GM12873 (cell line): ENCODE measurements around the gene ITCH.

ENCODE experiments used
- CTCF ChIP-seq: IDR thresholded peaks from 2 replicates; pipeline ENCODE4 v1.5.1; 2012; ENCODE audit warnings: low read depth, mild to moderate bottlenecking, moderate library complexity, low read length, control low read depth; ENCODE audit not compliant: insufficient read depth; ENCODE audit errors: missing control alignments

Gene ITCH

DNA sequence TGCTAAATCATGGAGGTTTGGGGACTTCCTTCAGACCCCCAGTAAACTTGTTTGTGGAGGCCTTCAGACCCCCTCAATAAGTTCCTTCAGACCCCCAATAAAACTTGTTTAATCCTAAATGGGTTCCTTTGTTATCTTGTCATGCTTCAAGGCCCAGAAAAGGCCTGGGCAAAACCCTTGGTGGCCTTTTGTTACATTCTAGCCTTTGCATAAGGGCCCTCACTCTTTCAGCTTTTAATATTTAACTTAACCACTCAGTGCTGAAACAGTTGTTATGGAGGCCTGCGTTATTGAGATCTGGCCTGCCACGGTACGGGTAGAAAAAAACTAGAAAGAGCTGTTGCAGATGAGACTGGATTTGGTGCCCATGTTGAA, 148.8 kb downstream of the ITCH start:
- no peak for TF ChIP-seq CTCF

DNA sequence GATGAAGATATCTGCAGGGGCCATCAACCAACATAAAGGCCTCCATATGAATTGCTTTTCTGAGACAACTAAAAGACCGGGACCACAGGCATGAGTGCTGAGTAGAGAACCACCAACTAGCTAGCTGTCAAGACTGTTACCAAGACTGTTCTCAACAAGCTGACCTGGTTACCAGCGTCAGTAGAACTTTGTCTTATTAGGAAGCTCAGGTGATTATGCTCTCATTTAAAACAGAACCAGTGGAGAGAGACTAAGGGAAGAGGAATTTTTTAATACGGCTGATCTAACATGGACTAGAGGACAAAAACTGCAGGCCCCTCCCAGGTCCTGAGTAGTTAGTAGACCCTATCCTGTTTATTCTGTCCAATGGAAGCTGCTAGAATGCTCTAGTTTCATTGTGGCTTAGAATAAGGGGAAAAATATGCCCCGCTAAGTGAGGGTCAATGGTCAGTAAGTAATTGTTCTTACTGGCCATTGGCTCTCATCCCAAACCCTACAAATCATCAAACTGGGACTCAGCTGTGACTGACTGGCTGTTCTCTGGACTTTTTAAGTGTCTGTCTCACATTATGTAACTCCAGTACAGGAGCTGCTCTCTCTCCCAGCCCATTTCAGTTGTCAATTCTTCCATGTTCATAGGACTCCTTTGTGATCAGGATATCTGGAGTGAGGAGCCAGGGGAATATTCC, 149.3 kb downstream of the ITCH start:
- no peak for TF ChIP-seq CTCF

DNA sequence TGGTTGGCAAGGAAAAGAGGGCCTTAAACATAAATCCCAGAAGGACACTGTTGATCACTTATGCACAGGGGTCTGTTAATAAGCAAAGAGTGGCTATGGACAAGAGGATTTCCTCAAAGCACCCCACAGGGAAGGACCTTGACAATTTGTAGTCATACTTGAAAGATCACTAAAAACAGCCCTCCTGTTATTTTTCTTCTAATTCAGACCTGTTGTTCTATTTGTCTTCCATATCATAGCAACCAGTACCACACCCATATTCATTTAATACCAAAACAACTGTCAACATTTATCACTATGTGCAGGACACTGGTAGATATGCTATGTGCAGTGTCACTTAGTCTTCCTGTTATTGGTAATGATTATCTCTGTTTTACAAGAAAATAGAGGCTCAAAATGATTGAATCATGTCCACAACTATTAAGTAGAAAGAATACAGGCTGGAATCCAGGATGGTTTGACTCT, 149.9 kb downstream of the ITCH start:
- TF ChIP-seq CTCF = no peak

GRCh38 chr20:34514897-34515483, 151.9 kb downstream of the ITCH start:
- no peak for TF ChIP-seq CTCF

DNA sequence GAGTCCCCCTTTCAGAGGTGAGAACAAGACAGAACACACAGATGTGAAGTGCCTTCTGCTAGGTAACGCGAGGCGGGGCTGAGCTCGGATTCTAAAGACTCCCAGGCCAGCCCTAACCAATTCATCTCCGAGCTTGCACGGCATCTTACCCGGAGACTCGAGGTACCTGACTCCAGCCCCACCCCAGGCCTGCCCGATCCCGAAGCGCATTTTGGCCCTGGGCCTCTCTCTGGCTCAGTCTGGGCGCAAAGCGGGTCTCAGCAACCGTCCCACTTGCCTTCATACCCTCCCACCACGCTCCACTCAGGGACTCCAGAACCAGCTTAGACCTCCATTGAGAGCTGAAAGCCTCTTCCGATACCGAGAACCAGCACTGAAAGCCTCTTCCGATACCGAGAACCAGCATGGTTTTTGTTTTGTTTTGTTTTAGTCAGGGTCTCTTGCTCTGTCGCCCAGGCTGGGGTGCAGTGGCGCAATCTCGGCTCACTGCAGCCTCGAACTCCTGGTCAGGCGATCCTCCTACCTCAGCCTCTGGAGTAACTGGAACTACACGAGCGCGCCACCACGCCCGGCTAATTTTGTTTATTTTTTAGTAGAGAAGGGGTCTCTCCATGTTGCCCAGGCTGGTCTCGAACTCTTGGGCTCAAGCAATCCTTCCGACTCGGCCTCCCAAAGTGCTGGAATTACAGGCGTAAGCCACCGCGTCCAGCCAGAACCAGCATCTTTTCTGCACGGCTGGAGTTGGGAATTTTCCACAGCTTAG, 152.6 kb downstream of the ITCH start:
- no peak for TF ChIP-seq CTCF

- TF ChIP-seq CTCF = no peak
Observed at GRCh38 chr20:34516247-34517113, 153.4 kb downstream of the ITCH start, which contains the start of gene DYNLRB1. Gene DYNLRB1 (plus strand): TSS chr20:34516422. CDS start chr20:34516459, 37 bp downstream.
